GM12865 (cell line): ENCODE measurements around the gene SIT1.

Experiments used
- DNase-seq: peaks from one replicate; pipeline ENCODE4 v3.0.0; 2010; ENCODE audit warnings: low read depth
- H3K4me3 ChIP-seq: 2 replicates; pipeline ENCODE4 v1.5.1; 2011; ENCODE audit warnings: mild to moderate bottlenecking, low read depth, low read length, control low read depth
- CTCF ChIP-seq: IDR thresholded peaks from 2 replicates; pipeline ENCODE4 v1.5.1; 2011; ENCODE audit warnings: low read length, control low read depth, low read depth, inconsistent platforms; ENCODE audit not compliant: insufficient read depth; ENCODE audit errors: missing control alignments

The SIT1 gene

GRCh38 chr9:35650341-35651158 lies at the start of gene SIT1:
SIT1 (minus strand) TSS chr9:35650931; CDS start chr9:35650853, 78 bp downstream.
- peak; percentile 57 for DNase-seq
- TF ChIP-seq CTCF = no peak
- peak within 1 kb of the TSS; percentile 78 for H3K4me3 ChIP-seq

GRCh38 chr9:35700031-35700430 lies 49.3 kb upstream of the SIT1 start:
- no peak for DNase-seq
- no peak for TF ChIP-seq CTCF
- H3K4me3 ChIP-seq = no peak overlapping the region

- DNase-seq = no peak
- no peak overlapping the region for H3K4me3 ChIP-seq
- TF ChIP-seq CTCF = no peak
Observed at GRCh38 chr9:35698231-35698630, 47.5 kb upstream of the SIT1 start.

- DNase-seq = no peak
- TF ChIP-seq CTCF = no peak
- H3K4me3 ChIP-seq = no peak overlapping the region
Observed at GRCh38 chr9:35697486-35697885, 46.8 kb upstream of the SIT1 start.

GRCh38 chr9:35696520-35697215 lies 45.9 kb upstream of the SIT1 start:
- TF ChIP-seq CTCF = peak; percentile 93
- no peak overlapping the region for H3K4me3 ChIP-seq
- peak; percentile 75 for DNase-seq

- no peak for TF ChIP-seq CTCF
- no peak overlapping the region for H3K4me3 ChIP-seq
- no peak for DNase-seq
Observed at GRCh38 chr9:35695943-35696401, 45.2 kb upstream of the SIT1 start.
